Astrocyte (in vitro differentiated cells and primary cell): Measurements from ENCODE around the gene CNPY2.

Experiments used
- CTCF ChIP-seq: IDR thresholded peaks from 2 replicates; pipeline ENCODE4 v1.5.1; 2011; ENCODE audit warnings: low read depth, mild to moderate bottlenecking, inconsistent platforms, low read length, moderate library complexity; ENCODE audit not compliant: insufficient read depth
- EZH2 ChIP-seq: IDR thresholded peaks from 2 replicates; pipeline ENCODE4 v1.6.1; 2012; ENCODE audit warnings: mild to moderate bottlenecking, low read length, inconsistent platforms; ENCODE audit not compliant: insufficient read depth

DNA sequence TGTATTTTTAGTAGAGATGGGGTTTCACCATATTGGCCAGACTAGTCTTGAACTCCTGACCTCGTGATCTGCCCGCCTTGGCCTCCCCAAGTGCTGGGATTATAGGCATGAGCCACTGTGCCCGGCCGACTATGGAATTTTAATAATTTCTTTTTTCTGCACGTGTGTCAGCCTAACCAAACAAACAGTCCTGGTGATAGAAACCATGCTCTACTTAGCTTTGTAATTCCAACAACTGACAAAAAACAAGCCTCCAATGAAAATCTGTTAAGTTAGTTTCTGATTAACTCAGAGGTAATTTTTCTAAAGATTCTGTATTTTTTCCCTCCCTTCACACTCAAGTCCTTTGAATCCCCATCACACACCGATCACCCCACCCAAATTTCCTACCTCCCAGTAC, 33.8 kb downstream of the CNPY2 start:
- TF ChIP-seq CTCF (no peak), EZH2 (no peak)
